K562 (cell line): ENCODE measurements around the gene ATP6V1G2. TPM values are rescaled to one million over a fixed set of nuclear protein-coding genes. Genes with fewer than 3 reads are reported as not detected.
A peak's percentile ranks its signal among the peaks of the same experiment; 100 is the strongest.

Experiments used
- ATAC-seq: fragments of 200-7000 bp; cut with Tn5 transposase; 3 replicates; pipeline ENCODE4 v1.9.1; 2020; ENCODE audit warnings: moderate library complexity
- BruUV-seq: library from RNA; stranded (reverse); fragments of 400-500 nt; replicated peaks from 2 replicates; lab custom pipeline; 2021; lab: Mats Ljungman, UMichigan
- CTCF ChIA-PET: fragments of 300-600 bp; formaldehyde crosslinking; extraction: SDS; loops from one replicate; lab custom pipeline; 2021; ENCODE audit warnings: low intra/inter-chr PET ratio; lab: Yijun Ruan, JAX
- POLR2A ChIA-PET: fragments of 300-600, 350-650 bp; sonication (Branson Sonifier 250); formaldehyde crosslinking; extraction: SDS; loops from one replicate; lab custom pipeline; 2021; ENCODE audit warnings: antibody characterized with exemption, inconsistent platforms; lab: Yijun Ruan, JAX
- DNase-seq, 4 experiments: peaks; one replicate each; pipeline versions ENCODE4 v3.0.0 to v3.0.0-alpha.2; 2011 to 2018; ENCODE audit warnings: low spot score in 3 of 4, mixed read lengths in 3 of 4; ENCODE audit errors: extremely low read depth in 1 of 4
- FAIRE-seq: peaks from 2 replicates; lab custom pipeline; 2011; peaks lifted over from hg19 to GRCh38; lab: Jason Lieb, UNC
- H2AFZ ChIP-seq: 2 replicates; pipeline ENCODE4 v1.6.0; 2011; ENCODE audit warnings: low read depth, low read length, control low read depth, inconsistent platforms
- H3K27ac ChIP-seq: fragments of 200-600 bp; 3 replicates; pipeline ENCODE4 v1.8.0; 2011; ENCODE audit warnings: low read depth, mild to moderate bottlenecking, control low read depth, inconsistent platforms, low read length, moderate library complexity, mixed read lengths; ENCODE audit errors: extremely low read depth
- H3K27me3 ChIP-seq, 2 experiments: fragments of 300-600 bp in 1 of 2; 2 replicates in 1 of 2; 3 replicates in 1 of 2; pipeline versions ENCODE4 v1.6.0 to v1.8.0; 2011; ENCODE audit warnings: inconsistent platforms in 2 of 2, low read length in 2 of 2, mild to moderate bottlenecking in 1 of 2, mixed read lengths in 1 of 2, moderate library complexity in 1 of 2; ENCODE audit not compliant: control insufficient read depth in 2 of 2, insufficient read depth in 2 of 2
- H3K36me3 ChIP-seq: fragments of 300-600 bp; 3 replicates; pipeline ENCODE4 v1.8.0; 2011; ENCODE audit warnings: mild to moderate bottlenecking, low read length, inconsistent platforms; ENCODE audit not compliant: control insufficient read depth, insufficient read depth
- H3K4me1 ChIP-seq, 2 experiments: fragments of 200-600 bp in 1 of 2; replicated peaks in 1 of 2; 2 replicates in 1 of 2; 3 replicates in 1 of 2; pipeline versions ENCODE4 v1.5.1 to v1.8.0; 2011; ENCODE audit warnings: inconsistent platforms in 2 of 2, low read length in 2 of 2, mild to moderate bottlenecking in 1 of 2, mixed read lengths in 1 of 2, moderate library complexity in 1 of 2; ENCODE audit not compliant: control insufficient read depth in 2 of 2, insufficient read depth in 2 of 2
- H3K4me2 ChIP-seq: 2 replicates; pipeline ENCODE4 v1.6.1; 2011; ENCODE audit warnings: low read length, control low read depth, inconsistent platforms, mixed read lengths; ENCODE audit not compliant: insufficient read depth
- H3K4me3 ChIP-seq: fragments of 200-600 bp; sonication (generic), shearing (Covaris generic); 2 replicates; pipeline ENCODE4 v1.5.1; 2016; ENCODE audit warnings: control low read depth, inconsistent platforms
- H3K79me2 ChIP-seq: fragments of 200-600 bp; 3 replicates; pipeline ENCODE4 v1.8.0; 2011; ENCODE audit warnings: low read length, inconsistent platforms; ENCODE audit not compliant: control insufficient read depth, insufficient read depth
- H3K9ac ChIP-seq, 2 experiments: 2 replicates each; pipeline versions ENCODE4 v1.6.0 to v1.6.1; 2011; ENCODE audit warnings: low read depth in 2 of 2, low read length in 2 of 2, control low read depth in 1 of 2, inconsistent platforms in 1 of 2, mild to moderate bottlenecking in 1 of 2, mixed read lengths in 1 of 2; ENCODE audit not compliant: insufficient read depth in 1 of 2
- H3K9me1 ChIP-seq: one replicate; pipeline ENCODE4 v1.6.0; 2011; ENCODE audit warnings: inconsistent platforms, mild to moderate bottlenecking, low read length, moderate library complexity; ENCODE audit not compliant: control insufficient read depth, insufficient read depth
- H3K9me3 ChIP-seq: replicated peaks from 2 replicates; pipeline ENCODE4 v1.5.1; 2011; ENCODE audit warnings: low read depth, low read length, inconsistent platforms; ENCODE audit not compliant: control insufficient read depth, insufficient read depth
- H4K20me1 ChIP-seq: replicated peaks from 2 replicates; pipeline ENCODE4 v1.6.1; 2011; ENCODE audit warnings: low read length, inconsistent platforms, mixed read lengths; ENCODE audit not compliant: control insufficient read depth, insufficient read depth
- DPF2 ChIP-seq: fragments of 450-650 bp; IDR thresholded peaks from 2 replicates; pipeline ENCODE4 v1.6.1; 2016
- E2F8 ChIP-seq: fragments of 450-650 bp; IDR thresholded peaks from 2 replicates; pipeline ENCODE4 v1.7.1; 2018; ENCODE audit warnings: mild to moderate bottlenecking, low read depth; ENCODE audit not compliant: partially characterized antibody
- HMBOX1 ChIP-seq: sonication (generic); IDR thresholded peaks from 2 replicates; pipeline ENCODE4 v1.6.1; 2016
- ID3 ChIP-seq, 2 experiments: fragments of 250-450 bp in 1 of 2; fragments of 450-650 bp in 1 of 2; sonication (Bioruptor Pico) in 1 of 2; IDR thresholded peaks; 2 replicates each; pipeline versions ENCODE4 v1.6.1 to v1.8.0; 2016 to 2021; ENCODE audit warnings: mild to moderate bottlenecking in 2 of 2, moderate library complexity in 2 of 2, missing compliant biosample characterization in 1 of 2, missing genetic modification characterization in 1 of 2
- LCOR ChIP-seq: sonication (generic); formaldehyde crosslinking; IDR thresholded peaks from 2 replicates; pipeline ENCODE4 v1.8.0; 2022; ENCODE audit warnings: mild to moderate bottlenecking, missing genetic modification reagents
- MCM5 ChIP-seq: fragments of 450-650 bp; IDR thresholded peaks from 2 replicates; pipeline ENCODE4 v1.6.1; 2016; ENCODE audit warnings: low read depth
- MCM7 ChIP-seq, 2 experiments: fragments of 450-650 bp; IDR thresholded peaks; 2 replicates each; pipeline ENCODE4 v1.6.1; 2016 to 2018
- NCOR1 ChIP-seq: fragments of 450-650 bp; IDR thresholded peaks from 2 replicates; pipeline ENCODE4 v1.6.1; 2016; ENCODE audit warnings: mild to moderate bottlenecking, moderate library complexity
- NR2C2 ChIP-seq, 2 experiments: fragments of 200-800 bp in 1 of 2; sonication (Bioruptor generic) in 1 of 2; sonication (generic) in 1 of 2; formaldehyde crosslinking in 1 of 2; IDR thresholded peaks; 2 replicates each; pipeline versions ENCODE4 v1.6.1 to v1.8.0; 2016 to 2022; ENCODE audit warnings: mild to moderate bottlenecking in 1 of 2, missing compliant biosample characterization in 1 of 2, missing genetic modification characterization in 1 of 2, missing genetic modification reagents in 1 of 2
- SRSF9 ChIP-seq: fragments of 200-400 bp; formaldehyde crosslinking; IDR thresholded peaks from 2 replicates; pipeline ENCODE4 v1.6.1; 2017; ENCODE audit warnings: low read depth, low read length, borderline replicate concordance
- ZBTB12 ChIP-seq: fragments of 250-450 bp; sonication (Bioruptor Pico); IDR thresholded peaks from 2 replicates; pipeline ENCODE4 v1.4.0; 2020
- ZNF175 ChIP-seq: fragments of 200-800 bp; sonication (Bioruptor generic); IDR thresholded peaks from 2 replicates; pipeline ENCODE4 v1.6.1; 2016; ENCODE audit warnings: low read depth, mild to moderate bottlenecking, missing genetic modification characterization, missing compliant biosample characterization
- ZNF408 ChIP-seq: fragments of 250-450 bp; sonication (Bioruptor Pico); IDR thresholded peaks from 2 replicates; pipeline ENCODE4 v1.4.0; 2020; ENCODE audit warnings: low read depth, mild to moderate bottlenecking, moderate library complexity
- ZNF584 ChIP-seq: fragments of 200-800 bp; sonication (Bioruptor generic); IDR thresholded peaks from 2 replicates; pipeline ENCODE4 v1.6.1; 2016; ENCODE audit warnings: low read depth, mild to moderate bottlenecking, missing genetic modification characterization, missing compliant biosample characterization
- in situ Hi-C: fragments of 300-500 bp; cut with MboI; formaldehyde crosslinking; loops from 4 replicates; pipeline ENCODE4 v1.15.0; 2018; ENCODE audit warnings: inconsistent platforms, mixed read lengths
- intact Hi-C: fragments of 100-400 bp; cut with micrococcal nuclease; formaldehyde crosslinking; loops from 2 replicates; pipeline ENCODE4 v1.14.2; 2022
- polyA plus RNA-seq, 8 experiments: library from polyadenylated mRNA; depleted of rRNA in 4 of 8; stranded (reverse) in 5 of 8; unstranded in 3 of 8; fragments of >200 nt; fragmentation: Nextera tagmentation in 2 of 8; fragmentation: Illumina TruSeq in 1 of 8; extraction: Ambion mirVana in 2 of 8; extraction: Trizol in 1 of 8; gene quantifications; 2 replicates each; pipeline versions ENCODE4 v1.2.1 to v1.2.3, GENCODE V29; 2011 to 2014; ENCODE audit warnings: inconsistent platforms in 1 of 8, missing spikeins in 1 of 8
- total RNA-seq, 7 experiments: library from RNA; depleted of rRNA in 6 of 7; stranded (reverse); fragments of >200 nt in 6 of 7; fragmentation: Illumina TruSeq in 2 of 7; extraction: Trizol in 2 of 7; gene quantifications; 2 replicates each; pipeline versions ENCODE4 v1.2.1 to v1.2.3, GENCODE V29; 2011 to 2021; ENCODE audit warnings: low replicate concordance in 1 of 7

The ATP6V1G2 gene
- total and polyA plus RNA-seq, 9 of the 15 experiments (the other 6 are each of a cell fraction or from before 2014, with no cell fraction given) = 0.14 to 1.5 (median 0.33) TPM

GRCh38 chr6:31567531-31568370 lies 21.3 kb upstream of the ATP6V1G2 start (continued):
- TF ChIP-seq LCOR (CRISPR knock-in tag) (no peak), ZBTB12 (CRISPR knock-in tag) (no peak), MCM7 (IDR thresholded peaks at IDR 0.05) (no peak), ID3 (CRISPR knock-in tag; IDR thresholded peaks at IDR 0.05) (no peak), ID3 (tag; IDR thresholded peaks at IDR 0.05) (peak; percentile 69; the same call in 1 of the 2 replicates)

GRCh38 chr6:31560697-31561058 lies 14.3 kb upstream of the ATP6V1G2 start:
- POLR2A ChIA-PET = interaction anchor here (1.3 to 5.8 kb wide), 3 partner anchors 12 to 38 kb away, joined by 4 to 38 read pairs (median 8); partner anchors contain the start of genes ATP6V1G2, DDX39B and NFKBIL1
- TF ChIP-seq E2F8 = peak; percentile 7
- 0 out of 2 replicates have a peak, but pooled peaks have one; percentile 18 for TF ChIP-seq DPF2
- no peak for TF ChIP-seq ZNF408 (CRISPR knock-in tag)
- 0 out of 2 replicates have a peak, but pooled peaks have one; percentile 1 for TF ChIP-seq ZNF175 (CRISPR knock-in tag)
- no peak for TF ChIP-seq NCOR1
- TF ChIP-seq MCM5 = no peak
- no peak for TF ChIP-seq SRSF9
- peak; percentile 60; the same call in 1 of the 2 replicates for TF ChIP-seq HMBOX1
- TF ChIP-seq NR2C2 (CRISPR knock-in tag; IDR thresholded peaks at IDR 0.05) = no peak
- TF ChIP-seq NR2C2 (tag; IDR thresholded peaks at IDR 0.05) = 0 out of 2 replicates have a peak, but pooled peaks have one; percentile 18
- TF ChIP-seq ZNF584 = 0 out of 2 replicates have a peak, but pooled peaks have one; percentile 9

More at GRCh38 chr6:31560697-31561058, 14.3 kb upstream of the ATP6V1G2 start:
- CTCF ChIA-PET = no interaction called here
- no peaks in the 10 kb centered on the region for H4K20me1 ChIP-seq
- in situ Hi-C loops (no loop called here), intact Hi-C loops (no loop called here)
- no peaks in the 10 kb centered on the region for H3K9me3 ChIP-seq
- peaks cover 6% of the 10 kb centered on the region for H3K9me1 ChIP-seq
- H3K4me2 ChIP-seq = no peak overlapping the region
- H3K4me1 ChIP-seq = peaks cover 47 to 64% of the 10 kb centered on the region in 2 experiments
- H2AFZ ChIP-seq = no peak overlapping the region
- H3K79me2 ChIP-seq = no peaks in the 10 kb centered on the region
- H3K4me3 ChIP-seq = no peak overlapping the region
- H3K27ac ChIP-seq = peak overlapping the region; percentile 41; the same call in 2 of the 3 replicates
- H3K9ac ChIP-seq = peak overlapping the region; percentile 4 to 77; a peak in 2 of 4 replicates
- ATAC-seq (no peak), DNase-seq (no peak), FAIRE-seq (no peak)
- H3K27me3 ChIP-seq = no peaks in the 10 kb centered on the region
- no TSS peak for BruUV-seq
- H3K36me3 ChIP-seq = peaks cover 46% of the 10 kb centered on the region
